IPS-NIHi11 (cell line): ENCODE results near the gene ADAMTS4.
A peak's percentile ranks its signal among the peaks of the same experiment; 100 is the strongest.
"Not testable (repeated sequence)": the region's sequence is repeated elsewhere in the genome, so short reads cannot be mapped to it uniquely, and the experiment has no call there.

Source experiments
- DNase-seq: peaks from one replicate; pipeline ENCODE4 v3.0.0; 2012; ENCODE audit warnings: mixed read lengths, low spot score

Gene ADAMTS4

GRCh38 chr1:161198897-161199431 is at the start of gene ADAMTS4:
ADAMTS4 (minus strand) TSS chr1:161199054; CDS start chr1:161198627, 427 bp downstream.
- no peak for DNase-seq

- no peak for DNase-seq
These were observed 46.0 kb upstream of the ADAMTS4 start for GRCh38 chr1:161244888-161245287.

GRCh38 chr1:161242313-161242712 is 43.5 kb upstream of the ADAMTS4 start:
- DNase-seq = no peak

GRCh38 chr1:161241682-161242081 is 42.8 kb upstream of the ADAMTS4 start:
- no peak for DNase-seq

GRCh38 chr1:161238039-161238473 is 39.2 kb upstream of the ADAMTS4 start, which contains the start of gene NR1I3:
NR1I3 (minus strand) TSS chr1:161238203; CDS start chr1:161236565, 1,638 bp downstream.
- DNase-seq = no peak

- DNase-seq = no peak
These were observed 37.3 kb upstream of the ADAMTS4 start for GRCh38 chr1:161235957-161236775.

- DNase-seq = no peak
These were observed 34.2 kb upstream of the ADAMTS4 start for GRCh38 chr1:161233102-161233501.

GRCh38 chr1:161230762-161231161 is 31.9 kb upstream of the ADAMTS4 start:
- DNase-seq = no peak

GRCh38 chr1:161229896-161230295 is 31.0 kb upstream of the ADAMTS4 start:
- no peak for DNase-seq

- no peak for DNase-seq
These were observed 29.2 kb upstream of the ADAMTS4 start for GRCh38 chr1:161228032-161228431.

GRCh38 chr1:161227196-161227871 is 28.5 kb upstream of the ADAMTS4 start:
- peak; percentile 77 for DNase-seq

- no peak for DNase-seq
These were observed 27.9 kb upstream of the ADAMTS4 start for GRCh38 chr1:161226759-161227158.

GRCh38 chr1:161226320-161226711 is 27.5 kb upstream of the ADAMTS4 start:
- DNase-seq = no peak

GRCh38 chr1:161225534-161226319 is 26.9 kb upstream of the ADAMTS4 start, which contains the start of gene TOMM40L:
TOMM40L (plus strand) TSS chr1:161226060; CDS start chr1:161226490, 430 bp downstream.
- DNase-seq = peak; percentile 96

- DNase-seq = no peak
These were observed 26.3 kb upstream of the ADAMTS4 start for GRCh38 chr1:161225178-161225533.

- not testable (repeated sequence) for DNase-seq
These were observed 25.8 kb upstream of the ADAMTS4 start for GRCh38 chr1:161224695-161225087.

- no peak for DNase-seq
These were observed 25.2 kb upstream of the ADAMTS4 start for GRCh38 chr1:161223805-161224694.

GRCh38 chr1:161222175-161223019 is 23.5 kb upstream of the ADAMTS4 start:
- no peak for DNase-seq

GRCh38 chr1:161220002-161220401 is 21.1 kb upstream of the ADAMTS4 start:
- DNase-seq = no peak
